GM18867 (cell line): Measurements from ENCODE around the gene PPP1R12B.
"Not testable (repeated sequence)": the region's sequence is repeated elsewhere in the genome, so short reads cannot be mapped to it uniquely, and the experiment has no call there.

Experiments used
- ATAC-seq: cut with Tn5 transposase; IDR thresholded peaks from one replicate; pipeline ENCODE4 v1.9.1; 2021; ENCODE audit warnings: mild to moderate bottlenecking, moderate library complexity; ENCODE audit not compliant: unreplicated experiment

Gene PPP1R12B

GRCh38 chr1:202439308-202439707, 90.8 kb downstream of the PPP1R12B start:
- no peak for ATAC-seq

- not testable (repeated sequence) for ATAC-seq
Observed at GRCh38 chr1:202448140-202448539, 99.6 kb downstream of the PPP1R12B start.

GRCh38 chr1:202451641-202452040, 103.1 kb downstream of the PPP1R12B start:
- ATAC-seq, result not testable (repeated sequence)

GRCh38 chr1:202452508-202452907, 104.0 kb downstream of the PPP1R12B start:
- no peak for ATAC-seq

GRCh38 chr1:202456372-202457169, 108.1 kb downstream of the PPP1R12B start:
- ATAC-seq, result not testable (repeated sequence)

- not testable (repeated sequence) for ATAC-seq
Observed at GRCh38 chr1:202458651-202459050, 110.2 kb downstream of the PPP1R12B start.

- ATAC-seq, result not testable (repeated sequence)
Observed at GRCh38 chr1:202459470-202460142, 111.1 kb downstream of the PPP1R12B start.

GRCh38 chr1:202460143-202460495, 111.6 kb downstream of the PPP1R12B start:
- not testable (repeated sequence) for ATAC-seq

- ATAC-seq, result no peak
Observed at GRCh38 chr1:202462342-202463076, 114.0 kb downstream of the PPP1R12B start.

GRCh38 chr1:202464153-202464742, 115.7 kb downstream of the PPP1R12B start:
- ATAC-seq, result not testable (repeated sequence)

GRCh38 chr1:202465644-202466270, 117.3 kb downstream of the PPP1R12B start:
- not testable (repeated sequence) for ATAC-seq

- not testable (repeated sequence) for ATAC-seq
Observed at GRCh38 chr1:202466339-202466738, 117.8 kb downstream of the PPP1R12B start.

- ATAC-seq, result not testable (repeated sequence)
Observed at GRCh38 chr1:202467381-202467780, 118.9 kb downstream of the PPP1R12B start.

- ATAC-seq, result not testable (repeated sequence)
Observed at GRCh38 chr1:202468695-202469094, 120.2 kb downstream of the PPP1R12B start.

GRCh38 chr1:202469123-202469522, 120.6 kb downstream of the PPP1R12B start:
- ATAC-seq, result not testable (repeated sequence)

GRCh38 chr1:202471246-202471645, 122.7 kb downstream of the PPP1R12B start:
- ATAC-seq, result no peak

- not testable (repeated sequence) for ATAC-seq
Observed at GRCh38 chr1:202472347-202473124, 124.0 kb downstream of the PPP1R12B start.

- not testable (repeated sequence) for ATAC-seq
Observed at GRCh38 chr1:202473266-202474045, 125.0 kb downstream of the PPP1R12B start.

GRCh38 chr1:202479661-202480060, 131.2 kb downstream of the PPP1R12B start:
- not testable (repeated sequence) for ATAC-seq
